Adipocyte (in vitro differentiated cells): ENCODE data around the gene TRDN.
"Not testable (repeated sequence)": the region's sequence is repeated elsewhere in the genome, so short reads cannot be mapped to it uniquely, and the experiment has no call there.

Experiments used
- DNase-seq: peaks from one replicate; pipeline ENCODE4 v3.0.0-alpha.2; 2015; ENCODE audit warnings: low read depth
- H3K27me3 ChIP-seq: replicated peaks from 2 replicates; pipeline ENCODE4 v1.7.0; 2013; ENCODE audit warnings: mild to moderate bottlenecking, low read length, moderate library complexity; ENCODE audit not compliant: control insufficient read depth, insufficient read depth
- H3K36me3 ChIP-seq: 2 replicates; pipeline ENCODE4 v1.7.0; 2013; ENCODE audit warnings: low read length, mild to moderate bottlenecking, moderate library complexity; ENCODE audit not compliant: control insufficient read depth, insufficient read depth, severe bottlenecking
- H3K4me1 ChIP-seq: 2 replicates; pipeline ENCODE4 v1.7.0; 2013; ENCODE audit warnings: mild to moderate bottlenecking, low read length, moderate library complexity; ENCODE audit not compliant: control insufficient read depth, insufficient read depth
- H3K4me3 ChIP-seq: 2 replicates; pipeline ENCODE4 v1.7.0; 2013; ENCODE audit warnings: mild to moderate bottlenecking, low read length, moderate library complexity
- H3K9ac ChIP-seq: 2 replicates; pipeline ENCODE4 v1.7.0; 2013; ENCODE audit warnings: mild to moderate bottlenecking, low read length, moderate library complexity
- H3K9me3 ChIP-seq: 2 replicates; pipeline ENCODE4 v1.7.0; 2013; ENCODE audit warnings: mild to moderate bottlenecking, low read length, moderate library complexity; ENCODE audit not compliant: control insufficient read depth

The TRDN gene

DNA sequence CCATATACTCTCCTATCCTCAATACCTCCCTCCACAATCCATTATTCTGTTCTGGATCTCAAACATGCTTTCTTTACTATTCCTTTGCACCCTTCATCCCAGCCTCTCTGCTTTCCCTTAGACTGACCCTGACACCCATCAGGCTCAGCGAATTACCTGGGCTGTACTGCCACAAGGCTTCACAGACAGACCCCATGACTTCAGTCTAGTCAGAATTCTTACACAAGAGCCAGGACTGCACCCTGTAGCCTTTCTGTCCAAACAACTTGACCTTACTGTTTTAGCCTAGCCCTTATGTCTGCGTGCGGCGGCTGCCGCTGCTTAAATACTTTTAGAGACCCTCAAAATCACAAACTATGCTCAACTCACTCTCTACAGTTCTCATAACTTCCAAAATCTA, 76.9 kb downstream of the TRDN start:
- H3K9ac ChIP-seq, H3K27me3 ChIP-seq, H3K36me3 ChIP-seq, H3K4me1 ChIP-seq, H3K9me3 ChIP-seq, H3K4me3 ChIP-seq, DNase-seq: not testable (repeated sequence)

- not testable (repeated sequence) for H3K27me3 ChIP-seq, H3K9ac ChIP-seq, DNase-seq, H3K4me3 ChIP-seq, H3K36me3 ChIP-seq, H3K9me3 ChIP-seq, H3K4me1 ChIP-seq
Observed at GRCh38 chr6:123557474-123557873, 79.3 kb downstream of the TRDN start.

- no peak for DNase-seq
- no peaks in the 10 kb centered on the region for H3K4me1 ChIP-seq
- H3K4me3 ChIP-seq, result no peak overlapping the region
- no peaks in the 10 kb centered on the region for H3K36me3 ChIP-seq
- H3K9me3 ChIP-seq, result peaks cover 6% of the 10 kb centered on the region
- H3K27me3 ChIP-seq, result no peaks in the 10 kb centered on the region
- H3K9ac ChIP-seq, result no peak overlapping the region
Observed at GRCh38 chr6:123551939-123552707, 84.6 kb downstream of the TRDN start.

DNA sequence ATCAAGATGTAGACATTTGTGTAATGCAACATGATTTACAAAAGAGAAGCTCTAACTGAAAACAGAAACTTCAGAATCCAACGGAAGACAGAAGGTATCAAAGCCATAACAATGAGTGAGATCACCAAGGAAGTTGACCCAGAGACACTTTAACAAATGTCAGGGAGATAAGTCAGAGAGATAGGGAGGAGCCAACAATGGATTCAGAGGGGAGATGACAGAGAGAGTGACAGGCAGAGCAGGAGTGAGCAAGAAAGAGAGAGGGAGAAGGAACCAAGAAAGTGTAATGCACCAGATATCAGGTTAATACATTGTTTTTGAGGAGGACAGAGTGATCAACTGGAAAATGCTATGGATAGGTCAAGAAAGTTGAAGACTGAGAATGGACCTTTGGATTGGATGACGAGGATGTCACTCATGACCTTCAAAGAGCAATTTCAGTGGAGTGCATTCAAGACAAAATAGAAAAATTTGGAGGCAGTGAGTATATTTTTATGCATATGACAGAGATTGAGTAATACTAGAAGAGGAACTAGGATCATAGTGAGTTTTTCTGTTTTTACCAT, 86.6 kb downstream of the TRDN start:
- H3K27me3 ChIP-seq, result no peaks in the 10 kb centered on the region
- no peaks in the 10 kb centered on the region for H3K4me1 ChIP-seq
- no peak overlapping the region for H3K4me3 ChIP-seq
- no peaks in the 10 kb centered on the region for H3K36me3 ChIP-seq
- peaks cover 6% of the 10 kb centered on the region for H3K9me3 ChIP-seq
- no peak for DNase-seq
- no peak overlapping the region for H3K9ac ChIP-seq

DNA sequence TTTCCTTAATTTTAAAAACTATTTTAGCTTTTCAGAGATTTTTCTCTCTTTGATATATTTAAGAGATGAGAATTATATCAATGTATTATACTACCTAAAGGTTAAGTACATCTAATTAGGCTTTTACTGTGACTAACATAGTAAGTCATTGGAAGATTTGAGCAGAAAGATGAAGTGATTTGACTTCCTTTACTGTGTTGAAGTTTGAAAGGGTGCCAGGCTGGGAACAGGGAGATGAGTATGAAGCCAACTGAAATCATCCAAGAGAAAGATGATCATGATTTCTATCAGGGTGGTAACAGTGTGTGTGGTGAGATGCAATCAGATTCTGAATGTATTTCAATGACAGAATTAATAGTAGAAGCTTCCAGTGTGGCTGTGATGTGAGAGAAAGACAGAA, 87.3 kb downstream of the TRDN start:
- no peak for DNase-seq

DNA sequence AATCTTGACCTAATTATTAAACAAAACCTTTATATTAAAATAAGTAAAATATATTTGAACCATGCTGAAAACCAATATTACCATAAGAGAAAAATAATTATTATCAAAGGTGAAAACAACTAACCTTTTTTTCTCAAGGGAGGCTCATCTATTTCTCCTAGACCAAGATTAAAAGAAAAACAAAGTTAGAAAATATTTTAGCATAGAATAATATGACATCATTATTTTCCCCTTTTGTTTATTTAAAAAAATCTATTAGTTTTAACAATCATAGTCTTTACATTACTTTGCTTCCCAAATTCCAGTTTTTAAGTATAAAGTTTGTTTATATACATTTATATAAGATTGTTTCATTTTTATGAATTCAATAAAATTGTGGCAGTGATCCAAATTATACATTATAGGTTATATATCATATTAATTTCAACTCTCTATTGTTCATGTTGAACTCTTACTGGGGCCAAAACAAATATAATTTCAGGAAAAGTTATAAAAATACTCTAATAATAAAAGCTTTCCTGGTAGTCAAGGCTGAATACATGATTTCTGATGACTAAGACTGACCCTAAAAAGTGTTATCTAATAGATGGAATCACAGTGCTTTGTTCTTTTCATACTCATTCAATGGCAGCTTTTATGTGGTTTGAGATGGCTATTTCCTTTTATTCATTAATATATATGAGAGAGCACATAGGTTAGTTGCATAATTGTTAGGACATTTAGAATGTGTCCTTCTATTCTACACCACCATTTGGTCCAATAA, 89.4 kb downstream of the TRDN start:
- no peaks in the 10 kb centered on the region for H3K9me3 ChIP-seq
- no peak overlapping the region for H3K4me3 ChIP-seq
- no peak for DNase-seq
- H3K9ac ChIP-seq, result no peak overlapping the region
- H3K4me1 ChIP-seq, result no peaks in the 10 kb centered on the region
- H3K36me3 ChIP-seq, result no peaks in the 10 kb centered on the region
- no peaks in the 10 kb centered on the region for H3K27me3 ChIP-seq

More for the DNA sequence above, 87.3 kb downstream of the TRDN start:
- no peak overlapping the region for H3K4me3 ChIP-seq
- no peak overlapping the region for H3K9ac ChIP-seq
- no peaks in the 10 kb centered on the region for H3K36me3 ChIP-seq
- no peaks in the 10 kb centered on the region for H3K4me1 ChIP-seq
- no peaks in the 10 kb centered on the region for H3K27me3 ChIP-seq
- H3K9me3 ChIP-seq, result peaks cover 6% of the 10 kb centered on the region

GRCh38 chr6:123546537-123546936, 90.2 kb downstream of the TRDN start:
- Histone ChIP-seq H3K36me3 (no peaks in the 10 kb centered on the region), H3K27me3 (no peaks in the 10 kb centered on the region), H3K4me1 (no peaks in the 10 kb centered on the region), H3K9ac (no peak overlapping the region), H3K9me3 (no peaks in the 10 kb centered on the region), H3K4me3 (no peak overlapping the region)
- no peak for DNase-seq

- H3K9me3 ChIP-seq, result no peaks in the 10 kb centered on the region
Observed at GRCh38 chr6:123541462-123541861, 95.3 kb downstream of the TRDN start.

GRCh38 chr6:123533862-123534648, 102.7 kb downstream of the TRDN start:
- H3K4me1 ChIP-seq, result no peaks in the 10 kb centered on the region
- DNase-seq, result no peak
- no peaks in the 10 kb centered on the region for H3K27me3 ChIP-seq
- H3K9ac ChIP-seq, result no peak overlapping the region
- H3K36me3 ChIP-seq, result no peaks in the 10 kb centered on the region
- no peak overlapping the region for H3K4me3 ChIP-seq
- no peaks in the 10 kb centered on the region for H3K9me3 ChIP-seq

More at GRCh38 chr6:123541462-123541861, 95.3 kb downstream of the TRDN start:
- no peak overlapping the region for H3K4me3 ChIP-seq
- no peaks in the 10 kb centered on the region for H3K27me3 ChIP-seq
- DNase-seq, result no peak
- H3K36me3 ChIP-seq, result no peaks in the 10 kb centered on the region
- H3K4me1 ChIP-seq, result no peaks in the 10 kb centered on the region
- no peak overlapping the region for H3K9ac ChIP-seq

DNA sequence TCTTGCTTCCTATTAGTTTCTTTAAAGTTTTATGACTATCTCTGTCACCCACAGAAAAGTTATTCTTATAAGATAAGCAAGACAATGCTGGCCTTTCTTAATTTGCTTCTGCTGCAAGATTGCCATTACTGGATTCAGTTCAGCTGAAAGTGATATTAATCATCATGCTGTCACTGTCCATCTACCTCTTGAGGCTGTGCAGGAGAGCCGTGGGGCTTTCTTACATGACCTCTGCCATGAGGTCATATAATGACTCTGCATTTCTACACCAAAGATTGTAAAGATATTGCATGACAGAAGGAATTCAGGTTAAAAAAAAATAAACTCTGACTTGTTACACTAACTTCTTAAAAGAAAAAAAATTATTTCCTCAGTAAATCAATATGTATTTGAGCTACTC, 106.9 kb downstream of the TRDN start:
- Histone ChIP-seq H3K4me1 (no peaks in the 10 kb centered on the region), H3K9me3 (no peaks in the 10 kb centered on the region), H3K4me3 (no peak overlapping the region), H3K27me3 (no peaks in the 10 kb centered on the region), H3K36me3 (no peaks in the 10 kb centered on the region), H3K9ac (no peak overlapping the region)
- no peak for DNase-seq

GRCh38 chr6:123529058-123529457, 107.7 kb downstream of the TRDN start:
- Histone ChIP-seq H3K4me3 (no peak overlapping the region), H3K9me3 (no peaks in the 10 kb centered on the region), H3K27me3 (no peaks in the 10 kb centered on the region), H3K36me3 (no peaks in the 10 kb centered on the region), H3K4me1 (no peaks in the 10 kb centered on the region), H3K9ac (no peak overlapping the region)
- DNase-seq, result no peak
